GM19239 (cell line): ENCODE results near the gene ZNF180.
"Not testable (repeated sequence)": the region's sequence is repeated elsewhere in the genome, so short reads cannot be mapped to it uniquely, and the experiment has no call there.

Experiments used
- DNase-seq: peaks from one replicate; pipeline ENCODE4 v3.0.0; 2011; ENCODE audit warnings: low spot score; ENCODE audit not compliant: insufficient read length
- FAIRE-seq: peaks from 2 replicates; lab custom pipeline; 2011; peaks lifted over from hg19 to GRCh38; lab: Jason Lieb, UNC

Gene ZNF180

DNA sequence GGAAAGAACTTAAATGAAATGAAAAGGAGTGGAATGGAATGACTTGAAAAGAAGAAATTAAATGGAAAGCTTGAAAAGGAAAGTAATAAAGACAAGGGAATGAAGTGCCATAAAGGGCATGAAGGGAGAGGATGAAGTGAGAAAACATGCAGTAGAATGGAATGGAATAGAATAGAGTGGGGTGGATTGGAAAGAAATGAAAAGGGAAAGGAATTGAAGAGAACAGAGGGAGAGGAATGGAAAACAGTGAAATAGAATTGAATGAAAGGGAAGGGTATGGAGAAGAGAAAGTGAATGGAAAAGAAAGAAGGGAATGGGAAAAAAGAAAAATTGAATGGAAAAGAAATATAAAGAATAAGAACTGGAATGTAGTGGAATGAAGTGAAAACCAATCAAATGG lies 9.2 kb upstream of the ZNF180 start:
- DNase-seq (no peak), FAIRE-seq (no peak)

GRCh38 chr19:44499559-44499958 lies 763 bp downstream of the ZNF180 start:
- DNase-seq (no peak), FAIRE-seq (no peak)

- no peak for FAIRE-seq
- no peak for DNase-seq
These were observed 1.3 kb downstream of the ZNF180 start for GRCh38 chr19:44498988-44499387.

- DNase-seq (no peak), FAIRE-seq (no peak)
These were observed 3.6 kb downstream of the ZNF180 start for GRCh38 chr19:44496711-44497110.

GRCh38 chr19:44476559-44477408 lies 23.5 kb downstream of the ZNF180 start:
- DNase-seq (no peak), FAIRE-seq (no peak)

DNA sequence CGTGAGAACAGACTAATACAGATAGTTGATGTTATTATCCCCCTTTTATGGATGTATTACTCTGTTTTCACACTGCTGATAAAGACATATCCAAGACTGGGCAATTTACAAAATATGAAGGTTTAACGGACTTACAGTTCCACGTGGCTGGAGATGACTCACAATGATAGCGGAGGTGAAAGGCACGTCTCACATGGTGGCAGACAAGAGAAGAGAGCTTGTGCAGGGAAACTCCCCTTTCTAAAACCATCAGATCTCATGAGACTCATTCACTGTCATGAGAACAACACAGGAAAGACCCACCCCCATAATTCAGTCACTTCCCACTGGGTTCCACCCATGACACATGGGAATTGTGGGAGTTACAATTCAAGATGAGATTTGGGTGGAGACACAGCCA lies 31.6 kb downstream of the ZNF180 start:
- not testable (repeated sequence) for DNase-seq, FAIRE-seq

DNA sequence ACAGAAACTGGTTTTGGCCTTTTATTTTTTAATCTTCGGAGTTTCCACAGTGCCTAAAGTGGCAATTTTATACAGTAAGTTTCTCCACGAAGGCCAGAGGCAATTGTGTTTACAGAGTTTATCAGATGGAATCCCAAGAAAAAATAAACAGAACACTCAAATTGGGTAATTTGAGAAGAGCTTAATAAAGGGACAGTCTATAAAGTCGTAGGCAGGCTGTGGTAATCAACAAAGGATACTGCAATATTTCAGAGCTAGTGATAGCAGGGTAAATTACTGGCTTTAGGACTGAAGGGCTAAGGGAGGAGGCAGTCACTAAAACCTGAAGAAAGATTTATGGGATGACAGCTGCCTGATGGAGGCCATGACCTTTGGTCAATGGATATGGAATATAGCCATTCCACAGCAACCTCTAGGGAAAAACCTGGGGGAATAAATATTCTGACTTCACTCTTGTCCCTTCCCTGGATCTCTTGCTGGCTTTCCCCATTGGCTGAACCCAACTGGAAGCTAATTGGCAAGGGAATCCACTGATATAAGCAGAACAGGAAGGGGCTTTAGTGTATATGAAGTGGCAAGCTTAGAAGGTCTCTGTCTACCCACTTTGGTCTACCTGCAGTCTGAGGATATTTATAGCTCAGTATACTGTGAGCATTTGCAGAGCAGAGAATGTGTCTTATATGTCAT lies 37.6 kb downstream of the ZNF180 start:
- not testable (repeated sequence) for FAIRE-seq, DNase-seq

- FAIRE-seq: not testable (repeated sequence)
These were observed 44.3 kb downstream of the ZNF180 start for GRCh38 chr19:44456016-44456415.

GRCh38 chr19:44455100-44455499 lies 45.2 kb downstream of the ZNF180 start:
- no peak for FAIRE-seq
- DNase-seq: no peak

More at GRCh38 chr19:44456016-44456415, 44.3 kb downstream of the ZNF180 start:
- DNase-seq: not testable (repeated sequence)

DNA sequence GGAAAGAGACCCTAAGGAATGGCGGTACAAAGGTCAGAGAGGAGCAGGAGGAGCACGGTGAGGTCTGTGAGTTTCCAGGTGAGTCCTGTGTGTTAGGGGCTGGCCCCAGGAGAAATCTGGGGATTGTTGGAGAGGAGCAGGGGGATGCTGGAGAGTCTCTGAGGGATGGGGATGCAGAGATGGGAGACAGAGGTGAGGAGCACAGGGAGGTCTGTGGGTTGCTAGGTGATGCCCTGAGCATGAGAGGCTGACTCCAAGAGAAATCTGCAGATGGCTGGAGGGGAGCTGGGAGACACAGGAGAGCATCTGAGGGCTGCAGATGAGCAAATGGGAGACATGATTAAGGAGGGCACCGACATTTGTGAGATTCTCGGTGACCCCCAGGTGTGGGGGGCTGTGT lies 48.0 kb downstream of the ZNF180 start:
- FAIRE-seq: no peak

DNA sequence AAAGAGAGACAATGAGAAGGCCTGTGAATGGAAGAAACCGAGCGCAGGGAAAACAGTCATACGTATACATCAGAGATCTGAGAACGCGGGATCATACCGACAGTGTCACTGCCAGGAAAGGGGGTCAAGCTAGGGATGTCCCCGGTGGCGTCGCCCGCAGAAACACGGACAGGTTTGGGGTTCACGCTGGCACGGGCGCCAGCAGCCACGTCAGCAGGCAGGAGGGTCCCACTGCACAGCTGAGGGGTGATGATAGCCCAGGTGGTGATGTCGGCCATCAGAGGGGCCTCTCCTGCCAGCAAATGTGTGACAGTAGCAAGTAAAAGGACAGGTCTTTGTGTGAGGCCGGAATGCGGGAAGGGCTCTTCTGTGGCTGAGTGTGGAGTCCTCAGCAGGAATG lies 48.6 kb downstream of the ZNF180 start:
- DNase-seq (no peak), FAIRE-seq (no peak)

More for the DNA sequence above, 48.0 kb downstream of the ZNF180 start:
- no peak for DNase-seq

DNA sequence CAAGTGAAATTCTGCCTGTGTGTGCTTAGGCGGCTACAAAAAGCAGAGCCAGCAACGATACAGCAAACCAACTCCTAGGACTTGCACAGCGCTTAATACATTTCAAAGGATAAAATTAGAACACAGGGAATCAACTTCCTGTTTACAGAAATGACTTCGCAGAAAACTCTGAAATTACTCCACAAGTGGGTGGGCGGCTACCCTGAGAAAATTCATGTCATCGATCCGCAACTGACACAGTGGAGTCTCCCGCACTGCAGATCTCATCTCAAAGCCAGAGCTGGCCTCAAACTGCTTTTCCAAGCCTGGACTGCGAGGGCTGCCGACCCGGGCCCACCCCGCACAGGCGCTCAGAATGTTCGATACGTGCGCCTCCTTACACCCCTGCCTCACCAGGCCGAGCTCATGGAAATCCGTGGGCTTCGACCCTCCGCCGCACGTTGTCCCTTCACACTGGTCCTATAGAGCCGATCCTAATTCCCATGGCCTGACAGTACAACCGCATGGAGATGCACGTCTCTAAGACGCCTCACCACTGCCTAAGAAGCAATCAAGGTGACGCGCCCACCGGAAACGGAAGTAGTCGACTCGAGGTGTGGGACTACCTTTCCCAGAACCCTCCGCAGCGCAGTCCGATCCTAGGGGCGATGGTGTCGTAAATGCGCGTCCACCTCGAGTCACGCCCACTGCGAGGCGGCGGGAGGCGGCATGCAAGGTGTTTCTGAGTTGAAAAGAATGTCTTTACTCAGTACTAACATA lies 52.2 kb downstream of the ZNF180 start, which contains the start of gene ZNF229:
TSS of gene ZNF229 (minus strand) at position 557 of the 759 bp plus-strand sequence. CDS start 5,625 bp downstream, outside the sequence.
- FAIRE-seq: no peak

DNA sequence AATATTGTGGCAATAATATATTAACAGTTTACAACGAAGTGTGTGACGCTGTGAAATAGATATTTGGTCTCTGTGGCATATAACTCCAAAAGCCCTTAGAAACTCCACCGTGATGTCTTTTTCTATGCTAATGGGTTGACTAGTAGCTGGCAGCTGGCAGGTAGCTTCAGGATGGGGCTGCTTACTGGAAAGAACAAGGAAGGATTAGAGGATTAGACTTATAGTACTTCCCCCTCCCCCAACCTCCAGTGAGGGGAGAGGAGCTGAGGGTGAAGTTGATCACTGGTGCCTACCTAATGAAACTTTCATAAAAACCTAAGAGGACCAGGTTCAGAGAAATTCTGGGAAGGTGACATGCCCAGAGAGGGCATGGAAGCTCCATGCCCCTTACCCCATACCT lies 61.9 kb downstream of the ZNF180 start:
- FAIRE-seq (no peak), DNase-seq (no peak)

More for the DNA sequence above, 52.2 kb downstream of the ZNF180 start, which contains the start of gene ZNF229:
- peak; percentile 26 for DNase-seq

DNA sequence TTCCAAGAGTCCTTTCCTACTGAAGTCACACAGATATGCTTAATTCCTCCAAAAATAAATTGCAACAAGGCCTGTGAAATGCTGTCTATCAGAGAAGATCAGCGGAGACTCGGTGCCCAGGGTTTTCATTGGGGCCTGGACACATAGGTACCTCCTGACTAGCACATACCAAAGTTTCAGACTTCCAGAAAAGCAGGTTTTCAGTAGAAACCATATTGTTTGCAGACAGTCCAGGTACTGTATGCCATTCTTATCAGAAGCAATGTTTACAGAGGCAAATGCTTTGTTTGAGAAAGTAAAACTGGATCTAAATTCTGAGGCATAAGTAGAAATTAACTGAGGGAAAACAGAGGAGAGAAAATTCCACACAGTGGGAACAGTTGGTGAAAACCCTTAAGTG lies 64.9 kb downstream of the ZNF180 start:
- no peak for FAIRE-seq
- no peak for DNase-seq

DNA sequence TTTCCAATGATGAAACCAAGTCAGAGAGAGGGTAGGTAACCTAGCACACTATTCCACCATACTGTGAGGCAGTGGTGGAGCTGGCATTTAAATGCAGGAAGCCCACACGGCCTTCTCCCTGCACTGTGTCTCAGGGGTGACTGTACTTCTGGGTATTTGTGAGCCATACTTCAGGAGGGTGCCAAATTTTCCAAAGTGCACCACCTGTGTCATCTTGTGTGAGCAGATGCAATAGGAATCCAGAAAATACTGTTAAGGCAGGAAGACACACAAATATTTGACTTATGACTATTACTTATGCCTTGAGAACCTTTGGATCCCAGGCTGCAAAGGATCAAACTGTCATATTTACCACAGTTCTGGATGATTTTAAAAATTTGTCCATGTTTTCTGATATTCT lies 69.4 kb downstream of the ZNF180 start:
- FAIRE-seq (no peak), DNase-seq (no peak)
